GM18508 (cell line): Measurements from ENCODE around the gene EVI5L.

ENCODE experiments used
- ATAC-seq: cut with Tn5 transposase; IDR thresholded peaks from one replicate; pipeline ENCODE4 v1.9.1; 2021; ENCODE audit warnings: moderate number of reproducible peaks; ENCODE audit not compliant: insufficient read depth, unreplicated experiment

EVI5L gene

GRCh38 chr19:7869910-7870511, 40.0 kb downstream of the EVI5L start:
- ATAC-seq = no peak

- no peak for ATAC-seq
Measured at GRCh38 chr19:7870571-7871436, 40.8 kb downstream of the EVI5L start.

GRCh38 chr19:7871437-7872305, 41.7 kb downstream of the EVI5L start:
- ATAC-seq = no peak

- ATAC-seq = no peak
Measured at GRCh38 chr19:7872306-7873204, 42.5 kb downstream of the EVI5L start.

- no peak for ATAC-seq
Measured at GRCh38 chr19:7873304-7874075, 43.5 kb downstream of the EVI5L start.

GRCh38 chr19:7874076-7874896, 44.3 kb downstream of the EVI5L start, which contains the start of gene PRR36:
Gene PRR36 (minus strand): TSS chr19:7874390. CDS start chr19:7873689, 701 bp downstream.
- ATAC-seq = no peak

- ATAC-seq = no peak
Measured at GRCh38 chr19:7874897-7875273, 44.9 kb downstream of the EVI5L start.

- ATAC-seq = no peak
Measured at GRCh38 chr19:7877249-7877836, 47.3 kb downstream of the EVI5L start.

- ATAC-seq = no peak
Measured at GRCh38 chr19:7879111-7879807, 49.2 kb downstream of the EVI5L start.

- no peak for ATAC-seq
Measured at GRCh38 chr19:7879836-7880235, 49.8 kb downstream of the EVI5L start.

- no peak for ATAC-seq
Measured at GRCh38 chr19:7881910-7882309, 51.9 kb downstream of the EVI5L start.

- ATAC-seq = no peak
Measured at GRCh38 chr19:7883105-7883504, 53.1 kb downstream of the EVI5L start.

GRCh38 chr19:7883796-7884570, 54.0 kb downstream of the EVI5L start:
- no peak for ATAC-seq

- ATAC-seq = no peak
Measured at GRCh38 chr19:7885818-7886217, 55.8 kb downstream of the EVI5L start.

- ATAC-seq = no peak
Measured at GRCh38 chr19:7887408-7888144, 57.6 kb downstream of the EVI5L start.
